Stimulated activated naive CD8-positive, alpha-beta T cell treated with anti-CD3 and anti-CD28 coated beads, Interleukin-15, Interleukin-2, amounts not matched to agents 100 ng/mL and 50 ng/mL, for 24 hours (primary cell): ENCODE data around the gene SH3RF3.

ENCODE experiments used
- H3K27ac Mint-ChIP-seq: one replicate; pipeline ENCODE4 v1.8.0; 2021; ENCODE audit warnings: mild to moderate bottlenecking, mixed read lengths
- H3K27me3 Mint-ChIP-seq: one replicate; pipeline ENCODE4 v1.8.0; 2021; ENCODE audit warnings: mixed read lengths
- H3K36me3 Mint-ChIP-seq: one replicate; pipeline ENCODE4 v1.8.0; 2021; ENCODE audit warnings: low read depth, mixed read lengths
- H3K4me1 Mint-ChIP-seq: one replicate; pipeline ENCODE4 v1.8.0; 2021; ENCODE audit warnings: low read depth, mixed read lengths
- H3K4me3 Mint-ChIP-seq: one replicate; pipeline ENCODE4 v1.8.0; 2021; ENCODE audit warnings: mild to moderate bottlenecking, mixed read lengths
- H3K9me3 Mint-ChIP-seq: one replicate; pipeline ENCODE4 v1.8.0; 2021; ENCODE audit warnings: mixed read lengths

SH3RF3 gene

GRCh38 chr2:109257653-109258052 is 128.6 kb downstream of the SH3RF3 start:
- Mint-ChIP-seq H3K4me3 (no peak overlapping the region), H3K27me3 (no peaks in the 10 kb centered on the region), H3K4me1 (peaks cover 37% of the 10 kb centered on the region), H3K9me3 (no peaks in the 10 kb centered on the region), H3K36me3 (no peaks in the 10 kb centered on the region), H3K27ac (no peak overlapping the region)

GRCh38 chr2:109258376-109258775 is 129.4 kb downstream of the SH3RF3 start:
- H3K27ac Mint-ChIP-seq: no peak overlapping the region
- H3K4me3 Mint-ChIP-seq: no peak overlapping the region
- H3K9me3 Mint-ChIP-seq: no peaks in the 10 kb centered on the region
- H3K27me3 Mint-ChIP-seq: no peaks in the 10 kb centered on the region
- no peaks in the 10 kb centered on the region for H3K36me3 Mint-ChIP-seq
- H3K4me1 Mint-ChIP-seq: peaks cover 37% of the 10 kb centered on the region

- H3K27ac Mint-ChIP-seq: no peak overlapping the region
- H3K4me3 Mint-ChIP-seq: no peak overlapping the region
- no peaks in the 10 kb centered on the region for H3K9me3 Mint-ChIP-seq
- H3K4me1 Mint-ChIP-seq: peaks cover 35% of the 10 kb centered on the region
- H3K27me3 Mint-ChIP-seq: no peaks in the 10 kb centered on the region
- no peaks in the 10 kb centered on the region for H3K36me3 Mint-ChIP-seq
Measured at GRCh38 chr2:109258905-109259540, 130.0 kb downstream of the SH3RF3 start.

- Mint-ChIP-seq H3K4me1 (peaks cover 29% of the 10 kb centered on the region), H3K9me3 (no peaks in the 10 kb centered on the region), H3K4me3 (no peak overlapping the region), H3K27me3 (no peaks in the 10 kb centered on the region), H3K27ac (no peak overlapping the region), H3K36me3 (no peaks in the 10 kb centered on the region)
Measured at GRCh38 chr2:109259671-109260070, 130.7 kb downstream of the SH3RF3 start.

- Mint-ChIP-seq H3K27me3 (no peaks in the 10 kb centered on the region), H3K36me3 (no peaks in the 10 kb centered on the region), H3K4me3 (no peak overlapping the region), H3K4me1 (peaks cover 23% of the 10 kb centered on the region), H3K27ac (no peak overlapping the region), H3K9me3 (no peaks in the 10 kb centered on the region)
Measured at GRCh38 chr2:109260116-109260855, 131.3 kb downstream of the SH3RF3 start.

GRCh38 chr2:109260886-109261700 is 132.1 kb downstream of the SH3RF3 start:
- H3K4me1 Mint-ChIP-seq: peaks cover 18% of the 10 kb centered on the region
- no peaks in the 10 kb centered on the region for H3K36me3 Mint-ChIP-seq
- no peaks in the 10 kb centered on the region for H3K27me3 Mint-ChIP-seq
- no peak overlapping the region for H3K27ac Mint-ChIP-seq
- no peak overlapping the region for H3K4me3 Mint-ChIP-seq
- H3K9me3 Mint-ChIP-seq: no peaks in the 10 kb centered on the region

GRCh38 chr2:109261906-109262631 is 133.1 kb downstream of the SH3RF3 start:
- Mint-ChIP-seq H3K27me3 (no peaks in the 10 kb centered on the region), H3K36me3 (no peaks in the 10 kb centered on the region), H3K4me1 (peaks cover 9% of the 10 kb centered on the region), H3K27ac (no peak overlapping the region), H3K4me3 (no peak overlapping the region), H3K9me3 (no peaks in the 10 kb centered on the region)

- peaks cover 7% of the 10 kb centered on the region for H3K4me1 Mint-ChIP-seq
- no peaks in the 10 kb centered on the region for H3K9me3 Mint-ChIP-seq
- H3K36me3 Mint-ChIP-seq: no peaks in the 10 kb centered on the region
- no peaks in the 10 kb centered on the region for H3K27me3 Mint-ChIP-seq
- no peak overlapping the region for H3K4me3 Mint-ChIP-seq
- no peak overlapping the region for H3K27ac Mint-ChIP-seq
Measured at GRCh38 chr2:109264595-109265328, 135.8 kb downstream of the SH3RF3 start.

- H3K36me3 Mint-ChIP-seq: no peaks in the 10 kb centered on the region
- H3K4me1 Mint-ChIP-seq: peaks cover 3% of the 10 kb centered on the region
- H3K27me3 Mint-ChIP-seq: no peaks in the 10 kb centered on the region
- no peak overlapping the region for H3K27ac Mint-ChIP-seq
- no peaks in the 10 kb centered on the region for H3K9me3 Mint-ChIP-seq
- H3K4me3 Mint-ChIP-seq: no peak overlapping the region
Measured at GRCh38 chr2:109265369-109265768, 136.4 kb downstream of the SH3RF3 start.

- peaks cover 3% of the 10 kb centered on the region for H3K4me1 Mint-ChIP-seq
- no peaks in the 10 kb centered on the region for H3K36me3 Mint-ChIP-seq
- no peak overlapping the region for H3K4me3 Mint-ChIP-seq
- H3K27ac Mint-ChIP-seq: no peak overlapping the region
- H3K27me3 Mint-ChIP-seq: no peaks in the 10 kb centered on the region
- no peaks in the 10 kb centered on the region for H3K9me3 Mint-ChIP-seq
Measured at GRCh38 chr2:109265953-109266352, 136.9 kb downstream of the SH3RF3 start.

- H3K27me3 Mint-ChIP-seq: no peaks in the 10 kb centered on the region
- no peak overlapping the region for H3K27ac Mint-ChIP-seq
- peaks cover 3% of the 10 kb centered on the region for H3K4me1 Mint-ChIP-seq
- no peaks in the 10 kb centered on the region for H3K36me3 Mint-ChIP-seq
- H3K4me3 Mint-ChIP-seq: no peak overlapping the region
- H3K9me3 Mint-ChIP-seq: no peaks in the 10 kb centered on the region
Measured at GRCh38 chr2:109266496-109266895, 137.5 kb downstream of the SH3RF3 start.

GRCh38 chr2:109266998-109267854 is 138.2 kb downstream of the SH3RF3 start:
- Mint-ChIP-seq H3K4me3 (no peak overlapping the region), H3K9me3 (no peaks in the 10 kb centered on the region), H3K36me3 (no peaks in the 10 kb centered on the region), H3K27me3 (no peaks in the 10 kb centered on the region), H3K27ac (no peak overlapping the region), H3K4me1 (peaks cover 3% of the 10 kb centered on the region)

- no peaks in the 10 kb centered on the region for H3K9me3 Mint-ChIP-seq
- no peak overlapping the region for H3K27ac Mint-ChIP-seq
- no peaks in the 10 kb centered on the region for H3K36me3 Mint-ChIP-seq
- no peaks in the 10 kb centered on the region for H3K27me3 Mint-ChIP-seq
- no peak overlapping the region for H3K4me3 Mint-ChIP-seq
- H3K4me1 Mint-ChIP-seq: peaks cover 8% of the 10 kb centered on the region
Measured at GRCh38 chr2:109268916-109269315, 139.9 kb downstream of the SH3RF3 start.
